GM18502 (cell line): ENCODE results near the gene SDC3.

ENCODE experiments used
- ATAC-seq: cut with Tn5 transposase; IDR thresholded peaks from one replicate; pipeline ENCODE4 v1.9.1; 2021; ENCODE audit warnings: mild to moderate bottlenecking; ENCODE audit not compliant: unreplicated experiment, poor library complexity

The SDC3 gene

DNA sequence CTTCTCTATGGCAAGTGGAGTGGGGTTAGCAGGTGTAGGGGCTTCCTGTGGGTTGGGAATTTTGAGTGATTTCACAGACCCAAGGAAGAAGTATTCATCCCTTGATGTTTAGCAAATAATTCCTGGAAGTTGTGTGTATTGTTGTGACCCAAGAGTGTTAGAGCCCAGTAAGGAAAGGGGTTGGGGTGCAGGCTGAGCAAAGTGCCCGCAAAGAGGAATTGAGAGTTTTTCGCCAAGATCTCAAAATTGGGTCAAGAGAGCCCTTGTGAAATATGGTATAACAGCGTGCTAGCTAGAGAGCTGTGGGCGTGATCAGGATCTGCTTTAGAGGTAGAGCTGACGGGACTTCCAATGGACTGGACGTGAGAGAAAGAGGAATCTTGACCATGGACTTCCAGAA, 78.0 kb downstream of the SDC3 start:
- no peak for ATAC-seq

DNA sequence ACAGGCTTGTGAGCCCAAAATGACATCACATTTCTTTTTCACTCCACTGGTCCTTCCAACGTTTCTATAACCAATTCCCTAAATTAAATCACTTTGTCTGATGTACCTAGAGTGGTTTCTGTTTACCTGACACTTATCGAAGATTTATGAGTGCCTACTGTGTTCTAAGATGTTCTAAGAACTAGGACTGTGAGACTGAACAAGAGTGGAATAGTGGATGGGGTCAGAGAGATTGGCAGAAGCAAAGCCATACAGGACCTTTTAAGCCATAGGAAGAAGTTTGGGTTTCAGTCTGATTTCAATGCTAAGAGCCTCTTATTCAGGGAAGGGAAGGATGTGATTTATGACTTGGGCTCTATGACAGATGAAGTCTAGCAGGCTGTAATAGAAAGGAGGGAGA, 78.7 kb downstream of the SDC3 start:
- ATAC-seq: no peak

DNA sequence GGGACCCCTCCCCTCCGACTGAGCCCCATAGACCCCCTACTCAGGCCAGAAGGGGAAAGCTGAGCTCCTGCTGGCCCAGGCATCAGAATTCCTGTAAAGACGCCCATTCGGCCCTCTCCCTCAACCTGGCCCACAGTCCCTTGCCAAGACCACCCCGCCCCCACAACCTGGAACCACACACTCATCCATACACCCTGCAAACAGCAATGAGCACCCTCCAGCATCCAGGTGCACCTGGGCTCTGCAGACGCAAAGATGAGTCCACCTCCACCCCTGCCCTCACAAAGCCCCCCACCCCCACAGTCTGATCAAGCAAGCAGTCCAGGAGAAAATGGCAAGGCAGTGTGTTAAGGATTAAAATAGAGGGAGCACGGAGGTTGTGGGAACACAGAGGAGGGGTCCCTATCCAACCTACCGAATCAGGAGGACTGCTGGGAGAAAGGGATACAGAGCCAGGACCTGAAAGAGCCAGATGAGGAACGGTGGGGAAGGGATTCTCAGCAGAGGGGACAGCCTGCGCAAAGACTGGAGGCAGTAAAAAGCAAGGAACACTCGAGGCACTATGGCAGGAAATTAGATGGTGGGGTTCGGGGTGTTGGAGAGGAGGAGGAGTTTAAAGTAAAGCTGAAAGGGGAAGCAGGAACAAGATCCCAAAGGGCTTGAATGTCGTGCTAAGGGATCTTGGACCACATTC, 83.7 kb downstream of the SDC3 start:
- ATAC-seq: no peak

DNA sequence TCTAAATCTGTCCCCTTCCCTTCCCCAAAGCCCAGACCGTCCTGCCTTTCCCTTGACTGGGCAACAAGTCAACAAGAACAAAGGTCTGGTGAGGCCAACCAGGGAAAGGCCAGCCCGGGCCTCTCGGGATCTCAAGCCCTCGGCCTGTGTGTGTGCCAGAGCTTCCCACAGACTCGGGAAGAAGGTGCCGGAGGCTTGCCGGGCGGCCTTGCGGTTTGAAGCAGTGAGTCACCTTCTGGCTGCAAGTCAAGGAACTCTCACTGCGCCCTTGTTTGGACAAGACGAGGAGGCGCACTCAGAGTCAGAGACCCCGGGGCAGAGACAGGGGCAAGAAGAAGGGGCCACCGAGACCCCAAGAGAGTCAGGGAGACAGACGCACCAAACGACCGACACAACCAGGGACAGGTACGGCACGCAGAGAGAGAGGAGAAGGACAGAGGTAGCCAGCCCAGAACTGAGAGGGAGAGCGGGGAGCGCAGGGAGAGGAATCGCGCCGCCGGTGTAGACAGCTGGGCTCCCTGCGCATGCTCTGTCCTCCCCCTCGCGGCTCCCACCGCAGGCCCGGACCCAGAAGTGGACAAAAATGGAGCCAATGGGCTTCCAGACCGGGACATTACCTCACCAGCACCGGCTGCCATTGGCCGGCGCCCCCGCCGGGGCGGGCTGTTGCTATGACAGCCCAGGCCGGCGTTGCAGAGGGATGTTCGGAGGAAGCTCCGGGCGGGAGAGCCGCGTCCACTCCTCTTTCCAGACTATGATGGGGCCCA, 84.4 kb downstream of the SDC3 start:
- peak; percentile 95 for ATAC-seq

DNA sequence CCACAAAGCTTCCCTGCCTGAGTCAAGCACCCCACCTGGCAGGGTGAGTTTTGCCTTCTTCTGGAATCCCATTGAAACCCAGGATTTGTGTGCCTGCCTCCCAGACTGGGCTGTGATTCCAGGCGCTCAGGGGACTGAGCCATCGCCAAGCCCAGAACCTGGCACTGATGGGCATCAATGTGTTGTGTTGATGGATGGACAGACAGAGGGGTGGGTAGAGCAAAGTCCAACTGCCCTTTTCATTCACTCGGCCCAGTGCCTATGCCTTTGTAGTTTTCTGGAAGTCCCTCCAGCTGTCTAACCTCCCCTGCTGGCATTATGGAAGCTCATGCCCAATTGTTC, 85.0 kb downstream of the SDC3 start:
- no peak for ATAC-seq

DNA sequence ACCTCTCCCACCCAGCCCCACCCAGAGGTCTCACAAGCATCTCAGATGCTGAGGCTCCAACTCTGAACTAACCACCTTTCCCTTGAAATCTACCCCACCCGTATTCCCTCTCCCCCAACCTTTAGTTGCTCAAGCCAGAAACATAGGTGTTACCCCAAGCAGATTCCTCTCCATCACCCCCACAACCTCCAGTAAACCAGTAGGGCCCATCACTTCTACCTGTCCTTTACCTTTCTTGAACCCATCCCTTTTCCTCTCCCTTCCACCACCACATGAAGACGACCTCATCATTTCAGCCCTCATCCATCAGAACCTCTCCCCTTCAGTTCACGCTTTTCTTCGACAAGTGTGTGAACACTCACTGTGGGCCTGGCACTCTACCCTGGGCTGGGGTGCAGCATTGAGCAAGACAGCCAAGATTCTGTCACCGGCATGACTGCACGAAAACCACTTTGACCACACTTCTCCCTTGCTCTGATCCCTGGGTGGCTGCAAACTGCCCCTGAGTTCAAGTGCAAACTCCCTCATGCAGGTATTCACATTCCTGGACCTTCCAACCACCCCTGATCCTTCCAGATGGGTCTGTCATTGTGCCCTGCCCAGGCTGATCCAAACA, 85.5 kb downstream of the SDC3 start:
- ATAC-seq: no peak

DNA sequence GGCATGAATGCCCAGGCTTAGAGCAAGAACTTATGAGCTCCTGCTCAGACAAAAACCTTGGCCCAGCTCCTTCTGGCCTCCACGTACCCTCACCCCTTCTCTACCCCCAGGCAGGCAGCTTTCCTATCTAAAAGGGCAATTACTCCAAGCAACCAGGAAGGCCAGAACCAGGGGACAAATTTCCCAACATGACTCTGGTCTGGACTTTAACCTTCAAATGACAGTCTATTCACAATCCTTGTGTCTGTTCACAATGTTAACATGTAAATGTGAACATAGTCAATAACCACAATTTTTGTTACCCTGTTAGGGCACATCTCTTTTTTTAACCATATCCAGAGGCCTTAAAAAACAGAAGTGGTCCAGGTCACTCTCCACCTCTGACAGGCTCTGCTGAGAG, 86.6 kb downstream of the SDC3 start:
- ATAC-seq: no peak

DNA sequence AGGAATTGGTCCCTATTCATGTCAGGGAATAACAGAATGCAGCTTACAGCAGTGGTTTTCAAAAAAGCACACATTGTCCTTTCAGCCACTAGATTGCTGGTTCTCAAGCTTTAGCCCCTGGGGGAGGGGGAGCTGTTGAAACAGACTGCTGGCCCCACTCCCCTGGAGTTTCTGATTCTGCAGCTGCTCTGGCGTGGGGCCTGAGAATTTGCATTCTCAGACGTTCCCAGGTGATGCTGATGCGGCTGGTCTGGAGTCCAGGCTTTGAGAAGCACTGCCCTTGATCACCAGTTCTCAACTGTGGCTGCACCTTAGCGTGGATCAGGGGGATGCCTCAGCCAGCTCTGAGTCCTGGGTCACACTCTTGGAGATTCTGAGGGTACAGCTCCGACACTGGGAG, 88.3 kb downstream of the SDC3 start:
- no peak for ATAC-seq
